ENCODE data around the gene TFF1. TPM values are rescaled to one million over a fixed set of nuclear protein-coding genes. Genes with fewer than 3 reads are reported as not detected.

The TFF1 gene
- total RNA-seq, 1 donor from 2014 or later, result not detected

GRCh38 chr21:42397746-42398394 is 31.5 kb upstream of the TFF1 start:
- peaks cover 13% of the 10 kb centered on the region for H3K4me1 Mint-ChIP-seq
- H3K27me3 Mint-ChIP-seq (ENCODE audit: low read depth), result no peaks in the 10 kb centered on the region
- no peak for TF ChIP-seq CTCF (conservative IDR thresholded peaks at IDR 0.05)
- no peaks in the 10 kb centered on the region for H3K9me3 Mint-ChIP-seq
- no peaks in the 10 kb centered on the region for H3K36me3 Mint-ChIP-seq (ENCODE audit: low read depth)
- H3K4me3 Mint-ChIP-seq, result no peak overlapping the region
- DNase-seq (ENCODE audit: low read depth, low spot score), result no peak
- H3K27ac Mint-ChIP-seq (ENCODE audit: unreplicated experiment), result peak overlapping the region; percentile 28

GRCh38 chr21:42396799-42397745 is 30.7 kb upstream of the TFF1 start:
- Mint-ChIP-seq H3K9me3 (no peaks in the 10 kb centered on the region), H3K36me3 (ENCODE audit: low read depth) (no peaks in the 10 kb centered on the region), H3K4me3 (no peak overlapping the region), H3K27ac (ENCODE audit: unreplicated experiment) (peak overlapping the region; percentile 28), H3K27me3 (ENCODE audit: low read depth) (no peaks in the 10 kb centered on the region), H3K4me1 (peaks cover 20% of the 10 kb centered on the region)
- no peak for DNase-seq (ENCODE audit: low read depth, low spot score)
- no peak for TF ChIP-seq CTCF (conservative IDR thresholded peaks at IDR 0.05)

- H3K27me3 Mint-ChIP-seq (ENCODE audit: low read depth), result no peaks in the 10 kb centered on the region
- H3K4me3 Mint-ChIP-seq, result no peak within 1 kb of the TSS
- H3K27ac Mint-ChIP-seq (ENCODE audit: unreplicated experiment), result no peak within 1 kb of the TSS
- H3K9me3 Mint-ChIP-seq, result no peaks in the 10 kb centered on the region
- no peak for TF ChIP-seq CTCF (conservative IDR thresholded peaks at IDR 0.05)
- peaks cover 23% of the 10 kb centered on the region for H3K4me1 Mint-ChIP-seq
- H3K36me3 Mint-ChIP-seq (ENCODE audit: low read depth), result no peaks in the 10 kb centered on the region
- no peak for DNase-seq (ENCODE audit: low read depth, low spot score)
Measured at GRCh38 chr21:42395905-42396651, 29.7 kb upstream of the TFF1 start, which contains the start of gene TMPRSS3. Gene TMPRSS3, minus strand, starts transcription at chr21:42396052. Its CDS starts 635 bp downstream, at chr21:42395417.

GRCh38 chr21:42395302-42395701 is 29.0 kb upstream of the TFF1 start:
- no peak overlapping the region for H3K4me3 Mint-ChIP-seq
- no peaks in the 10 kb centered on the region for H3K36me3 Mint-ChIP-seq (ENCODE audit: low read depth)
- no peaks in the 10 kb centered on the region for H3K27me3 Mint-ChIP-seq (ENCODE audit: low read depth)
- no peak for DNase-seq (ENCODE audit: low read depth, low spot score)
- no peaks in the 10 kb centered on the region for H3K9me3 Mint-ChIP-seq
- no peak overlapping the region for H3K27ac Mint-ChIP-seq (ENCODE audit: unreplicated experiment)
- TF ChIP-seq CTCF (conservative IDR thresholded peaks at IDR 0.05), result no peak
- peaks cover 23% of the 10 kb centered on the region for H3K4me1 Mint-ChIP-seq

- no peak overlapping the region for H3K4me3 Mint-ChIP-seq
- H3K27me3 Mint-ChIP-seq (ENCODE audit: low read depth), result peaks cover 3% of the 10 kb centered on the region
- H3K9me3 Mint-ChIP-seq, result no peaks in the 10 kb centered on the region
- TF ChIP-seq CTCF (conservative IDR thresholded peaks at IDR 0.05), result no peak
- no peaks in the 10 kb centered on the region for H3K36me3 Mint-ChIP-seq (ENCODE audit: low read depth)
- DNase-seq (ENCODE audit: low read depth, low spot score), result no peak
- peaks cover 34% of the 10 kb centered on the region for H3K4me1 Mint-ChIP-seq
- H3K27ac Mint-ChIP-seq (ENCODE audit: unreplicated experiment), result no peak overlapping the region
Measured at GRCh38 chr21:42393443-42393950, 27.2 kb upstream of the TFF1 start.
